ENCODE measurements around the gene ALAS1. TPM values are rescaled to one million over a fixed set of nuclear protein-coding genes. Genes with fewer than 3 reads are reported as not detected.

ALAS1 gene
- total and polyA plus RNA-seq, 2 donors (not counting 3 experiments of a cell fraction or from before 2014, with no cell fraction given) = 45.1 to 72.1 TPM

DNA sequence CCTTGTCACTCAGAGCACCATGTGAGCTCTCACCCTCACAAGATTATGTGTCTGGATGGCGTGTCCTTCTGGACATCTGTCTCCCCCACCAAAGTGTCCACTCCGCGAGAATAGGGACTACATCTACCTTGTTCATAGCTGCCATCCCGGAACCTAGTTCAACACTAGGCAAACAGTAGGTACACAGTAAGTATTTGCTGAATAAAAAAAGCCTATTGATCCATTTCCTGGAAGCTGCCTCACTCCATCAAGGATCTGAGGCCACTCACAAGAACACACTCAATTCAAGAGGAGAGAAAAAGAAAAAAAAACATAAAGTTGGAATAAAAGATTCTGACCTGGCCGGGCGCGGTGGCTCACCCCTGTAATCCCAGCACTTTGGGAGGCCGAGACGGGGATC lies 11.2 kb upstream of the ALAS1 start:
- ChIA-PET POLR2A (no interaction called here), CTCF (interaction anchor here (0.7 kb wide), 1 partner anchor 8 kb away, joined by 3 read pairs; no protein-coding TSS in a partner anchor)
- Histone ChIP-seq H3K9ac (replicated peaks; ENCODE audit: extremely low read depth, insufficient read depth, low read length) (no peak overlapping the region), H3K9me1 (replicated peaks; ENCODE audit: control insufficient read depth, extremely low read depth, insufficient read depth, low read length) (no peaks in the 10 kb centered on the region), H3K9me3 (replicated peaks; ENCODE audit: control insufficient read depth, insufficient read depth, low read length) (no peaks in the 10 kb centered on the region), H3K4me2 (ENCODE audit: insufficient read depth, low read length) (no peak overlapping the region), H3K27me3 (ENCODE audit: control insufficient read depth in 2 of 2, insufficient read depth in 2 of 2, low read length in 2 of 2) (no peaks in the 10 kb centered on the region), H3K4me3 (replicated peaks in 1 of 3; ENCODE audit: insufficient read depth in 1 of 3, low read depth in 1 of 3, low read length in 3 of 3) (no peak overlapping the region), H4K20me1 (replicated peaks; ENCODE audit: control insufficient read depth, extremely low read depth, insufficient read depth, low read length) (no peaks in the 10 kb centered on the region), H2AFZ (ENCODE audit: low read depth, low read length) (no peak overlapping the region), H3K27ac (ENCODE audit: insufficient read depth, low read depth, low read length) (no peak overlapping the region), H3K79me2 (ENCODE audit: control insufficient read depth, insufficient read depth, low read length) (no peaks in the 10 kb centered on the region), H3K36me3 (ENCODE audit: control insufficient read depth in 2 of 2, extremely low read depth in 1 of 2, insufficient read depth in 2 of 2, low read length in 2 of 2) (no peaks in the 10 kb centered on the region), H3K4me1 (ENCODE audit: control insufficient read depth, extremely low read depth, insufficient read depth, low read length) (no peaks in the 10 kb centered on the region)
- DNase-seq (ENCODE audit: low read depth, low spot score) = no peak
- no peak for FAIRE-seq
- TF ChIP-seq JUN (IDR thresholded peaks at IDR 0.05; ENCODE audit: borderline replicate concordance, insufficient read depth, insufficient read length, low read depth) (no peak), FOS (IDR thresholded peaks at IDR 0.05; ENCODE audit: borderline replicate concordance, insufficient read depth, low read length) (no peak), POLR2AphosphoS5 (IDR thresholded peaks at IDR 0.05; ENCODE audit: insufficient read depth, low read depth, low read length) (no peak), EZH2 (IDR thresholded peaks at IDR 0.05; ENCODE audit: borderline replicate concordance, low read depth, low read length, severe bottlenecking) (no peak), POLR2A (IDR thresholded peaks at IDR 0.05; ENCODE audit: low read depth, low read length) (no peak), MAX (IDR thresholded peaks at IDR 0.05; ENCODE audit: insufficient read depth, insufficient read length) (no peak), GATA2 (IDR thresholded peaks at IDR 0.05; ENCODE audit: insufficient read depth, insufficient read length, low read depth, low read length) (no peak), MYC (IDR thresholded peaks at IDR 0.05; ENCODE audit: low read depth, low read length) (no peak)
- TF ChIP-seq, protein P1, sequence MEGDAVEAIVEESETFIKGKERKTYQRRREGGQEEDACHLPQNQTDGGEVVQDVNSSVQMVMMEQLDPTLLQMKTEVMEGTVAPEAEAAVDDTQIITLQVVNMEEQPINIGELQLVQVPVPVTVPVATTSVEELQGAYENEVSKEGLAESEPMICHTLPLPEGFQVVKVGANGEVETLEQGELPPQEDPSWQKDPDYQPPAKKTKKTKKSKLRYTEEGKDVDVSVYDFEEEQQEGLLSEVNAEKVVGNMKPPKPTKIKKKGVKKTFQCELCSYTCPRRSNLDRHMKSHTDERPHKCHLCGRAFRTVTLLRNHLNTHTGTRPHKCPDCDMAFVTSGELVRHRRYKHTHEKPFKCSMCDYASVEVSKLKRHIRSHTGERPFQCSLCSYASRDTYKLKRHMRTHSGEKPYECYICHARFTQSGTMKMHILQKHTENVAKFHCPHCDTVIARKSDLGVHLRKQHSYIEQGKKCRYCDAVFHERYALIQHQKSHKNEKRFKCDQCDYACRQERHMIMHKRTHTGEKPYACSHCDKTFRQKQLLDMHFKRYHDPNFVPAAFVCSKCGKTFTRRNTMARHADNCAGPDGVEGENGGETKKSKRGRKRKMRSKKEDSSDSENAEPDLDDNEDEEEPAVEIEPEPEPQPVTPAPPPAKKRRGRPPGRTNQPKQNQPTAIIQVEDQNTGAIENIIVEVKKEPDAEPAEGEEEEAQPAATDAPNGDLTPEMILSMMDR (IDR thresholded peaks at IDR 0.05; ENCODE audit: extremely low read depth in 1 of 2, insufficient read depth in 1 of 2, low read depth in 1 of 2, low read length in 2 of 2) = no peak
- BruUV-seq (replicated peaks) = no TSS peak
- intact Hi-C loops (cut with micrococcal nuclease) (no loop called here), dilution Hi-C loops (cut with MboI; ENCODE audit: extremely low pct_ligation_motif_present, low sequenced_read_pairs) (no loop called here)
